Calu3 (cell line): ENCODE data around the gene COQ7. TPM values are rescaled to one million over a fixed set of nuclear protein-coding genes. Genes with fewer than 3 reads are reported as not detected.

Experiments used
- BruUV-seq: library from RNA; stranded (reverse); fragments of 400-500 nt; replicated peaks from 2 replicates; lab custom pipeline; 2021; lab: Mats Ljungman, UMichigan
- CTCF ChIA-PET: fragments of 300-600 bp; sonication (Branson Sonifier 250); formaldehyde crosslinking; loops from one replicate; lab custom pipeline; 2022; ENCODE audit warnings: antibody characterized with exemption; lab: Charles Lee
- DNase-seq: peaks from one replicate; pipeline ENCODE4 v3.0.0; 2022
- H3K27ac Mint-ChIP-seq: one replicate; pipeline ENCODE4 v1.8.0; 2022; ENCODE audit warnings: mixed read lengths; ENCODE audit not compliant: unreplicated experiment
- H3K27me3 Mint-ChIP-seq: one replicate; pipeline ENCODE4 v1.8.0; 2022; ENCODE audit warnings: mixed read lengths; ENCODE audit not compliant: unreplicated experiment
- H3K36me3 Mint-ChIP-seq: one replicate; pipeline ENCODE4 v1.8.0; 2022; ENCODE audit warnings: mild to moderate bottlenecking, moderate library complexity, mixed read lengths; ENCODE audit not compliant: insufficient read depth, unreplicated experiment
- H3K4me1 Mint-ChIP-seq: one replicate; pipeline ENCODE4 v1.8.0; 2022; ENCODE audit warnings: mild to moderate bottlenecking, low read depth, mixed read lengths; ENCODE audit not compliant: unreplicated experiment
- H3K4me3 Mint-ChIP-seq: one replicate; pipeline ENCODE4 v1.8.0; 2022; ENCODE audit warnings: mild to moderate bottlenecking, low read depth, moderate library complexity, mixed read lengths; ENCODE audit not compliant: unreplicated experiment
- H3K9me3 Mint-ChIP-seq: one replicate; pipeline ENCODE4 v1.8.0; 2022; ENCODE audit warnings: low read depth, mixed read lengths; ENCODE audit not compliant: unreplicated experiment
- intact Hi-C: fragments of 100-400 bp; cut with micrococcal nuclease; formaldehyde crosslinking; loops from one replicate; pipeline ENCODE4 v1.10.0; 2022; ENCODE audit not compliant: unreplicated experiment
- total RNA-seq: library from RNA; stranded (reverse); gene quantifications from 2 replicates; pipeline ENCODE4 v1.2.3, GENCODE V29; 2022
- TF ChIP-seq, protein P1 (sequence below): fragments of 200-600 bp; IDR thresholded peaks from one replicate; pipeline ENCODE4 v1.8.0; 2022; ENCODE audit warnings: antibody characterized with exemption; ENCODE audit not compliant: unreplicated experiment

COQ7 gene
- total RNA-seq, 1 experiment from 2014 or later, result 28.5 TPM

DNA sequence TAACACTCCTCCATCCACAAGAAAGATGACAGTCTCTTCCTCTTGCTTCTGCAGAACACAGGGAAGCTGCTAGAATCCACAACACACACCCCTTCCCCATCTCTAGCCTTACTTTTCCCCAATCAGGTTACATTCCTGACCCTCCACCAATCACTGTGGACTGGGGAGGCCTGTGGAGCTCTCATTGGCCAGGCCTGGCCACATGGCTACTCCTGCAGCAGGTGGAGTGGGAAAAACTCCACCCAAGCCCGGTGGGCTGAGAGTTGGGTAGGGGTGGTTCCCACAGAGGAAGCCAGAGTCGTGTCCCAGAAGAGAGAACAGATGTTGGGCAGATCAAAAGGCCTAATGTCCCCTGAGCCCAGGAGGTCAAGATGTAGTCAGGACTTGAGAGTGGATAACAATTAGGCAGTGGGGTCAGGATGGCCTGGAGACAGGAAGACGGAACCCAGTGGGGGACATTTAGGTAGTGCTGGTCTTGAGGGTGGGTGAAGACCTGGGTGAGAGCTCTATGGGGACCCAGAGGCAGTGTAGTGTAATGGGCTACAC is 22.1 kb downstream of the COQ7 start:
- intact Hi-C loops, result loop anchor here (5.0 kb wide), 1 partner anchor 413 kb away; no protein-coding TSS in a partner anchor
- Mint-ChIP-seq H3K36me3 (peaks cover 20% of the 10 kb centered on the region), H3K27ac (no peak overlapping the region), H3K4me3 (no peak overlapping the region), H3K9me3 (peaks cover 2% of the 10 kb centered on the region), H3K27me3 (no peaks in the 10 kb centered on the region), H3K4me1 (peaks cover 48% of the 10 kb centered on the region)
- TF ChIP-seq, protein P1, sequence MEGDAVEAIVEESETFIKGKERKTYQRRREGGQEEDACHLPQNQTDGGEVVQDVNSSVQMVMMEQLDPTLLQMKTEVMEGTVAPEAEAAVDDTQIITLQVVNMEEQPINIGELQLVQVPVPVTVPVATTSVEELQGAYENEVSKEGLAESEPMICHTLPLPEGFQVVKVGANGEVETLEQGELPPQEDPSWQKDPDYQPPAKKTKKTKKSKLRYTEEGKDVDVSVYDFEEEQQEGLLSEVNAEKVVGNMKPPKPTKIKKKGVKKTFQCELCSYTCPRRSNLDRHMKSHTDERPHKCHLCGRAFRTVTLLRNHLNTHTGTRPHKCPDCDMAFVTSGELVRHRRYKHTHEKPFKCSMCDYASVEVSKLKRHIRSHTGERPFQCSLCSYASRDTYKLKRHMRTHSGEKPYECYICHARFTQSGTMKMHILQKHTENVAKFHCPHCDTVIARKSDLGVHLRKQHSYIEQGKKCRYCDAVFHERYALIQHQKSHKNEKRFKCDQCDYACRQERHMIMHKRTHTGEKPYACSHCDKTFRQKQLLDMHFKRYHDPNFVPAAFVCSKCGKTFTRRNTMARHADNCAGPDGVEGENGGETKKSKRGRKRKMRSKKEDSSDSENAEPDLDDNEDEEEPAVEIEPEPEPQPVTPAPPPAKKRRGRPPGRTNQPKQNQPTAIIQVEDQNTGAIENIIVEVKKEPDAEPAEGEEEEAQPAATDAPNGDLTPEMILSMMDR, result no peak
- CTCF ChIA-PET, result interaction anchor here (1.5 kb wide), 1 partner anchor 18 kb away, joined by 3 read pairs; no protein-coding TSS in a partner anchor
- no peak for DNase-seq
- BruUV-seq, result no TSS peak

DNA sequence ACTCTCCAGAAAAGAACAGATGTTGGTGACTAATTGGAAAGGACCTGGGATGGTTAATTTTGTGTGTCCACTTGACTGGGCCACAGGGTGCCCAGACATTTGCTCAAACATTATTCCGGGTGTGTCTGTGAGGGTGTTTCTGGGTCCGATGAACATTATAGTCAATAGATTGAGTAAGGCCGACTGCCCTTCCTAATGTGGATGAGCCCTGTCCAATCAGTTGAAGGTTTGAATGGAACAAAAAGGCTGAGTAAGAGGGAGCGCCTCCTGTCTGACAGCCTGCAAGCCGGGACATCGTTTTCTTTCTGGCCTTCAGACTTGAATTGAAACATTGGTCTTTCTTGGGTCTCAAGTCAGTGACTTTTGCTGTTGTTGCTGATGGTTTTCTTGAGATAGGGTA is 23.5 kb downstream of the COQ7 start:
- Mint-ChIP-seq H3K27me3 (no peaks in the 10 kb centered on the region), H3K4me3 (no peak overlapping the region), H3K4me1 (peaks cover 49% of the 10 kb centered on the region), H3K9me3 (peaks cover 5% of the 10 kb centered on the region), H3K36me3 (peaks cover 23% of the 10 kb centered on the region), H3K27ac (no peak overlapping the region)
- no TSS peak for BruUV-seq
- DNase-seq, result no peak
- TF ChIP-seq, protein P1, result no peak
- CTCF ChIA-PET, result no interaction called here
- intact Hi-C loops, result loop anchor here (10.0 kb wide), 1 partner anchor 434 kb away; the partner anchor contains the start of genes CCP110 and GDE1

DNA sequence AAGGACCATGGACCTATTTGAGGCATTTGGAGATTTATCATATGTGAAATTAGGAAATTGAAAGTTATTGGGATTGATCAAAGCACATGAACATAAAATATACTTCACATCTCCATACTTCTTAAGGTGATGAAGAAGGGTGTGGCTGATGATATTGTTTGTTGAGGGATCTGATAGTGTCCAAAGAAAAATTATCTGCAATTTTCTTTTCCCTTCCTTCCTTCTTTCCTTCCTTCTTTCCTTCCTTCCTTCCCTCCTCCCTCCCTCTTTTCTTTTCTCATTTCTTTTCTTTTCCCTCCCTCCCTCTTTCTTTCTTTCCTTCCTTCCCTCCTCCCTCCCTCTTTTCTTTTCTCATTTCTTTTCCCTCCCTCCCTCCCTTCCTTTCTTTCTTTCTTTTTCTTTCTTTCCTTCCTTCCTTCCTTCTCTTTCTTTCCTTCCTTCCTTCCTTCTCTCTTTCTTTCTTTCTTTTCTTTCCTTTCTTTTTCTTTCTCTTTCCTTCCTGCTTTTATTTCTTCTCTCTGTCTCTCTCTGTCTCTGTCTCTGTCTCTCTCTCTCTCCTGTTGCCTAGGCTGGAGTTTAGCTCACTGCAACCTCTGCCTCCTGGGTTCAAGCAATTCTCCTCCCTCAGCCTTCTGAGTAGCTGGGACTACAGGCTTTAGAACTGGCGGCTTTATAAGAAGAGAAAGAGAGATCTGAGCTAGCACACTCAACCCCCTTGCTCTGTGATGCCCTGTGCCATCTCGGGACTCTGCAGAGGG is 25.4 kb downstream of the COQ7 start:
- no TSS peak for BruUV-seq
- Mint-ChIP-seq H3K27me3 (no peaks in the 10 kb centered on the region), H3K36me3 (peaks cover 21% of the 10 kb centered on the region), H3K4me3 (no peak overlapping the region), H3K4me1 (peaks cover 41% of the 10 kb centered on the region), H3K27ac (peak overlapping the region; percentile 8), H3K9me3 (peaks cover 5% of the 10 kb centered on the region)
- CTCF ChIA-PET, result interaction anchor here (0.6 to 3.8 kb wide), 4 partner anchors 15 to 333 kb away, joined by 4 to 40 read pairs (median 8); no protein-coding TSS in a partner anchor
- no peak for DNase-seq
- intact Hi-C loops, result loop anchor here (10.0 kb wide), 1 partner anchor 432 kb away; the partner anchor contains the start of genes CCP110 and GDE1
- TF ChIP-seq, protein P1, result no peak

DNA sequence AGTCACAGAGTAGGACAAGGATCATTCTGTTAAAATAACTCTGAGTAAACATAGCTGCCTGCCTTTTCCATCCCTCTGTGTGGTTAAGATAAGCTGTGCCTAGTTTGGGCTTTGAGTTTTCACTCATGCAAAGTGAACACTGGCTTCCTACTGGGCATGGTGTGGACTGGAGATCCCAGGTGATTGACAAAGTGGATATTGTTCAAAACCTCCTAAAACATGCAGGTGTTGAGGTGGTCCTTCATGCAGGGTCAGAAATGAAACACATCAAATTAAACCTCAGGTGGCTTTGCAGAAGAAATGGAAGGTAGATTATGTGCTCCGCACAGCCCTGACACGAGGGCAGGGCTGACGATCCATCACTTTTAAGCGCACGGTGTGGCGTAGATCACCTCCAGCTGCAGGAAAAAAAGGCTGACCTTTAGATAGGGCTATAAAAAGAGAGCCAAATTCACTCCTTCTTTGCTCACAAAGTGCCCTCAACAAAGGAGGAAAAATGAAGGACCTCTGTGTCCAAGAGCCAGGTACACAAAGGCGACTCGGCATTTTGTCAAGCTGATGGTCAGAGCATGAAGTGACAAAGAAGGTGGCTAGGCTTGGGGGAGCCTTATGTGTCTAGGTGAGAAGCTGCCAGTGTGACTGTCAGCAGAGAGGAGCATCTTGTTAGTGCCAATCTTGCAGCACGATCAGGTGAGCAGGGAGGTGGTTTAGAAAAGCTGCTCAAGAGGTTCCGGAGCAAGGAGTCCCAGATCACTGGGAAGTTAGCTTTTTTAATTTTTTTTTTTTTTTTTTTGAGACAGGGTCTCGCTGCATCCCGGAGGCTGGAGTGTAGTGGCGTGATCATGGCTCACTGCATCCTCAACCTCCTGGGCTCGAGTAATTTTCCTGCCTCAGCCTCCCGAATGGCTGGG is 26.5 kb downstream of the COQ7 start:
- TF ChIP-seq, protein P1, result no peak
- CTCF ChIA-PET, result interaction anchor here (0.8 to 3.8 kb wide), 4 partner anchors 8 to 332 kb away, joined by 4 to 40 read pairs (median 7); no protein-coding TSS in a partner anchor
- no TSS peak for BruUV-seq
- Mint-ChIP-seq H3K36me3 (peaks cover 21% of the 10 kb centered on the region), H3K27me3 (no peaks in the 10 kb centered on the region), H3K4me1 (peaks cover 41% of the 10 kb centered on the region), H3K27ac (peak overlapping the region; percentile 45), H3K4me3 (no peak overlapping the region), H3K9me3 (peaks cover 5% of the 10 kb centered on the region)
- DNase-seq, result no peak
- intact Hi-C loops, result loop anchor here (10.0 kb wide), 1 partner anchor 431 kb away; the partner anchor contains the start of genes CCP110 and GDE1
